CD4-positive, alpha-beta memory T cell (primary cell): ENCODE results near the gene DOCK3. TPM values are rescaled to one million over a fixed set of nuclear protein-coding genes. Genes with fewer than 3 reads are reported as not detected.
A peak's percentile ranks its signal among the peaks of the same experiment; 100 is the strongest.
"Not testable (repeated sequence)": the region's sequence is repeated elsewhere in the genome, so short reads cannot be mapped to it uniquely, and the experiment has no call there.

ENCODE experiments used
- CTCF ChIA-PET: fragments of 350-600 bp; sonication (Branson Sonifier 250); formaldehyde crosslinking; loops from one replicate; lab custom pipeline; 2021; ENCODE audit warnings: inconsistent platforms; ENCODE audit not compliant: partially characterized antibody; lab: Charles Lee
- POLR2A ChIA-PET: fragments of 350-600 bp; sonication (Branson Sonifier 250); formaldehyde crosslinking; loops from one replicate; lab custom pipeline; 2021; ENCODE audit not compliant: partially characterized antibody; lab: Charles Lee
- DNase-seq, 5 donors: peaks; one replicate each; pipeline versions ENCODE4 v3.0.0 to v3.0.0-alpha.2; 2020 to 2022; ENCODE audit warnings: mixed read lengths in 1 of 5
- H3K27ac ChIP-seq: one replicate; pipeline ENCODE4 v1.7.0; 2013; ENCODE audit warnings: low read depth, low read length
- H3K27me3 ChIP-seq: 2 replicates; pipeline ENCODE4 v1.7.0; 2013; ENCODE audit warnings: mild to moderate bottlenecking, low read length, moderate library complexity; ENCODE audit not compliant: insufficient read depth
- H3K36me3 ChIP-seq: 2 replicates; pipeline ENCODE4 v1.7.0; 2013; ENCODE audit warnings: mild to moderate bottlenecking, low read length, moderate library complexity; ENCODE audit not compliant: insufficient read depth
- H3K4me1 ChIP-seq: 2 replicates; pipeline ENCODE4 v1.7.0; 2013; ENCODE audit warnings: mild to moderate bottlenecking, low read length, moderate library complexity; ENCODE audit not compliant: insufficient read depth
- H3K4me3 ChIP-seq, 2 donors: one replicate each; pipeline ENCODE4 v1.7.0; 2013; ENCODE audit warnings: low read length in 2 of 2, mild to moderate bottlenecking in 1 of 2
- H3K9me3 ChIP-seq, 2 donors: one replicate each; pipeline ENCODE4 v1.7.0; 2013; ENCODE audit warnings: low read length in 2 of 2, control low read depth in 1 of 2; ENCODE audit not compliant: control insufficient read depth in 1 of 2
- H3K27ac Mint-ChIP-seq, 7 donors: one replicate each; pipeline ENCODE4 v1.8.0; 2020 to 2021; ENCODE audit warnings: mixed read lengths in 7 of 7, mild to moderate bottlenecking in 6 of 7, inconsistent platforms in 3 of 7, moderate library complexity in 3 of 7
- H3K27me3 Mint-ChIP-seq, 2 donors: one replicate each; pipeline ENCODE4 v1.8.0; 2020 to 2021; ENCODE audit warnings: mixed read lengths in 2 of 2
- H3K36me3 Mint-ChIP-seq, 2 donors: one replicate each; pipeline ENCODE4 v1.8.0; 2020 to 2021; ENCODE audit warnings: mixed read lengths in 2 of 2, inconsistent platforms in 1 of 2, mild to moderate bottlenecking in 1 of 2
- H3K4me1 Mint-ChIP-seq, 4 donors: one replicate each; pipeline ENCODE4 v1.8.0; 2020 to 2021; ENCODE audit warnings: mixed read lengths in 4 of 4, mild to moderate bottlenecking in 1 of 4
- H3K4me3 Mint-ChIP-seq, 8 donors: one replicate each; pipeline ENCODE4 v1.8.0; 2020 to 2021; ENCODE audit warnings: mixed read lengths in 8 of 8, mild to moderate bottlenecking in 7 of 8, moderate library complexity in 6 of 8, inconsistent platforms in 3 of 8
- H3K9me3 Mint-ChIP-seq, 8 donors: one replicate each; pipeline ENCODE4 v1.8.0; 2020 to 2021; ENCODE audit warnings: mixed read lengths in 8 of 8, mild to moderate bottlenecking in 5 of 8, inconsistent platforms in 3 of 8, moderate library complexity in 1 of 8
- intact Hi-C: fragments of 100-400 bp; cut with micrococcal nuclease; formaldehyde crosslinking; loops from one replicate; pipeline ENCODE4 v1.15.1; 2023
- polyA plus RNA-seq, 2 donors: library from polyadenylated mRNA; unstranded; fragments of 300-500 nt; fragmentation: Illumina TruSeq; gene quantifications; one replicate each; pipeline ENCODE4 v1.2.3, GENCODE V29; 2021
- total RNA-seq, 2 experiments: library from RNA; stranded (reverse); gene quantifications; one replicate each; pipeline ENCODE4 v1.2.3, GENCODE V29; 2021

The DOCK3 gene
- total and polyA plus RNA-seq, 4 experiments from 2014 or later = 0.04 to 2.6 (median 1.3) TPM

DNA sequence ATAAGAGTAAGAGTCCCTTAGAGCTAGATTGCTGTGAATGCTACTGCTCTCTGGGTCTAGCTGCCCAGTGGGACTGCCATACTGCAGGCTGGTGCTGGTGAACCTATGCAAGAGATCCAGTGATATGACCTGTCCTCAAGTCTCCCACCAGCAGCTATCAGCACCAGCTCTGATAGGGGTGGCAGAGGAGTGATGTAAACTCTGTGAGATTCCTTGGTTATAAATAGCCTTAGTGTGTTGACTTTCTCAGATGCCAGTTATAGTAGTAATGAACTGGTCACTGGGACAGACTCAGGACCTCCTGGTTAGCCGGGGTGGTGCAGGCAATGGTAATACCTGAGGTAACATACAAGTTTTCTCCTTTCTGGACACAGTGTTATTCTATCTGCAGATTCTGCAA, 515.5 kb downstream of the DOCK3 start:
- Mint-ChIP-seq H3K9me3 (peaks cover 0 to 13% (median 7%) of the 10 kb centered on the region in 8 donors), H3K4me3 (no peak overlapping the region), H3K27ac (no peak overlapping the region), H3K4me1 (peaks cover 0 to 9% (median 8%) of the 10 kb centered on the region in 4 donors), H3K36me3 (no peaks in the 10 kb centered on the region), H3K27me3 (peaks cover 0 to 2% of the 10 kb centered on the region in 2 donors)
- Histone ChIP-seq H3K27me3 (no peaks in the 10 kb centered on the region), H3K27ac (no peak overlapping the region), H3K9me3 (no peaks in the 10 kb centered on the region), H3K36me3 (no peaks in the 10 kb centered on the region), H3K4me1 (no peaks in the 10 kb centered on the region), H3K4me3 (no peak overlapping the region)
- no peak for DNase-seq
- intact Hi-C loops = loop anchor here (2.0 kb wide), 2 partner anchors 219 to 573 kb away; partner anchors contain the start of gene MAPKAPK3
- ChIA-PET POLR2A (interaction anchor here (0.7 to 1.7 kb wide), 2 partner anchors 165 to 219 kb away, joined by 4 to 6 read pairs; no protein-coding TSS in a partner anchor), CTCF (interaction anchor here (2.7 to 3.5 kb wide), 2 partner anchors 219 to 574 kb away, joined by 9 to 33 read pairs; partner anchors contain the start of gene MAPKAPK3)

DNA sequence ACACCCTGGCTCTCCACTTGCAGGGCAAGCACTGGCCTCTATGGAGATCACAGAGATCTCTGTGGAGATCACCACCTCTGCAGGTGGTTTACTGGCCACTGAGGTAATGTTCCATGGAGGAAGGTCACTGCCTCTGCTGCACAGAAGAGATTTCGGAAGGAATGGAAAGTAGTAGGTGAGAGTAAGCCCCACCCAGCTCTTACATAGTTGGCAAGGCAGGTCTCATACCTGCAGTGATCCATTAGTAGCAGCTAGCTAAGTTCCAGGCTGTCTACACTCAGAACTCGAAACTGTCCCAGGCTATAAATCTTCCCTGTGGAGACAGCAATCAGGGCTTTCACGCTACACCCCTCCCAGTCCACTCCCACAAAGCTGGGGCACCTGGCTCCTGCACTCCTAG, 516.1 kb downstream of the DOCK3 start:
- Histone ChIP-seq H3K27me3 (no peaks in the 10 kb centered on the region), H3K27ac (no peak overlapping the region), H3K9me3 (no peaks in the 10 kb centered on the region), H3K4me1 (no peaks in the 10 kb centered on the region), H3K4me3 (no peak overlapping the region), H3K36me3 (no peaks in the 10 kb centered on the region)
- no peaks in the 10 kb centered on the region for H3K36me3 Mint-ChIP-seq
- ChIA-PET CTCF (interaction anchor here (2.7 to 3.5 kb wide), 2 partner anchors 219 to 575 kb away, joined by 9 to 33 read pairs; partner anchors contain the start of gene MAPKAPK3), POLR2A (interaction anchor here (0.7 to 1.7 kb wide), 2 partner anchors 166 to 219 kb away, joined by 4 to 6 read pairs; no protein-coding TSS in a partner anchor)
- intact Hi-C loops = loop anchor here (2.0 kb wide), 2 partner anchors 220 to 574 kb away; partner anchors contain the start of gene MAPKAPK3
- peaks cover 0 to 2% of the 10 kb centered on the region in 2 donors for H3K27me3 Mint-ChIP-seq
- peaks cover 0 to 8% (median 8%) of the 10 kb centered on the region in 4 donors for H3K4me1 Mint-ChIP-seq
- H3K9me3 Mint-ChIP-seq = peaks cover 0 to 9% (median 4%) of the 10 kb centered on the region in 8 donors
- H3K4me3 Mint-ChIP-seq = no peak overlapping the region
- no peak for DNase-seq
- H3K27ac Mint-ChIP-seq = peak overlapping the region in 1 of 7 donors; percentile 45

DNA sequence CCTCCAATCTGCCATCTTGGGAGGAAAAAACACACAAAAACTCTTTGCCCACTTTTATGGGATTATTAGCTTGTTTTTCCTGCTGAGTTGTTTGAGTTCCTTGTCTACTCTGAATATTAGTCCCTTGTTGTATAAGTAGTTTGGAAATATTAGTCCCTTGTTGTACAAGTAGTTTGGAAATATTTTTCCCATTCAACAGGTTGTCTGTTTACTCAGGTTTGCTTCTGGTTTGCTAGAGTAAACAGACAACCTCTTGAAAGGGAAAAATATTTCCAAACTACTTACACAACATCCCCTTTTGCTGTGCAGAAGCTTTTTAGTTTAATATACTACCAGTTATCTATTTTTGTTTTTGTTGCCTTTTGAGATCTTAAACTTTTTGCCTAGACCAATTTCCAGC, 517.0 kb downstream of the DOCK3 start:
- H3K4me3 Mint-ChIP-seq = no peak overlapping the region

DNA sequence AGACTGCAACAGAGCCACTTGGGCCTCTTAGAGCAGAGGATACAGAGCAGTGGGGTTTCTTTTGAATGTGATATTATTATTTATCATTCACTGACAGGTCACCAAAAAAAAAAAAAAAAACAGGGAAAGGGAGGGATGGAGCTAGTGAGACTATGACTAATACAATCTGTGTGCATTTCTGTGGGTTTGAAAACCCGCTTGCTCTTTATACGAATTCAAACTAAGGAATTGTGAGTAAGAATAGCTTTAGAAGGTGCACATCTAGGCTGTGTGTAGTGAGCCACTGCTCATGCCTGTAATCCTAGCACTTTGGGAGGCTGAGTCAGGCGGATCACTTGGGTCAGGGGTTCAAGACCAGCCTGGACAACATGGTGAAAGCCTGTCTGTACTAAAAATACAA, 523.8 kb downstream of the DOCK3 start:
- H3K4me1 Mint-ChIP-seq = peaks cover 3 to 12% (median 5%) of the 10 kb centered on the region in 4 donors
- intact Hi-C loops = no loop called here
- no peaks in the 10 kb centered on the region for H3K36me3 Mint-ChIP-seq
- peaks cover 0 to 10% (median 5%) of the 10 kb centered on the region in 8 donors for H3K9me3 Mint-ChIP-seq
- Histone ChIP-seq H3K4me3 (no peak overlapping the region), H3K27me3 (no peaks in the 10 kb centered on the region), H3K27ac (no peak overlapping the region), H3K9me3 (no peaks in the 10 kb centered on the region), H3K36me3 (no peaks in the 10 kb centered on the region), H3K4me1 (no peaks in the 10 kb centered on the region)
- no peak for DNase-seq
- H3K4me3 Mint-ChIP-seq = no peak overlapping the region
- no peaks in the 10 kb centered on the region for H3K27me3 Mint-ChIP-seq
- no peak overlapping the region for H3K27ac Mint-ChIP-seq
- POLR2A ChIA-PET = no interaction called here
- CTCF ChIA-PET = no interaction called here

More for the DNA sequence above, 517.0 kb downstream of the DOCK3 start:
- H3K27ac Mint-ChIP-seq = peak overlapping the region in 1 of 7 donors; percentile 18
- no peak for DNase-seq
- peaks cover 0 to 8% (median 8%) of the 10 kb centered on the region in 4 donors for H3K4me1 Mint-ChIP-seq
- intact Hi-C loops = loop anchor here (2.0 kb wide), 2 partner anchors 221 to 575 kb away; partner anchors contain the start of gene MAPKAPK3
- Histone ChIP-seq H3K27me3 (no peaks in the 10 kb centered on the region), H3K27ac (no peak overlapping the region), H3K36me3 (no peaks in the 10 kb centered on the region), H3K4me1 (no peaks in the 10 kb centered on the region), H3K9me3 (no peaks in the 10 kb centered on the region), H3K4me3 (no peak overlapping the region)
- peaks cover 0 to 3% (median 2%) of the 10 kb centered on the region in 8 donors for H3K9me3 Mint-ChIP-seq
- POLR2A ChIA-PET = interaction anchor here (1.7 kb wide), 1 partner anchor 167 kb away, joined by 6 read pairs; no protein-coding TSS in a partner anchor
- CTCF ChIA-PET = interaction anchor here (2.7 to 3.5 kb wide), 2 partner anchors 220 to 576 kb away, joined by 9 to 33 read pairs; partner anchors contain the start of gene MAPKAPK3
- H3K27me3 Mint-ChIP-seq = peaks cover 0 to 2% of the 10 kb centered on the region in 2 donors
- H3K36me3 Mint-ChIP-seq = no peaks in the 10 kb centered on the region

DNA sequence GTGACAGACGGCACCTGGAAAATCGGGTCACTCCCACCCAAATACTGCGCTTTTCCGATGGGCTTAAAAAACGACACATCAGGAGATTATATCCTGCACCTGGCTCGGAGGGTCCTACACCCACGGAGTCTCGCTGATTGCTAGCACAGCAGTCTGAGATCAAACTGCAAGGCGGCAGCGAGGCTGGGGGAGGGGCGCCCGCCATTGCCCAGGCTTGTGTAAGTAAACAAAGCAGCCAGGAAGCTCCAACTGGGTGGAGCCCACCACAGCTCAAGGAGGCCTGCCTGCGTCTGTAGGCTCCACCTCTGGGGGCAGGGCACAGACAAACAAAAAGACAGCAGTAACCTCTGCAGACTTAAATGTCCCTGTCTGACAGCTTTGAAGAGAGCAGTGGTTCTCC, 524.6 kb downstream of the DOCK3 start:
- H3K27me3 Mint-ChIP-seq, H3K27ac ChIP-seq, H3K4me3 ChIP-seq, H3K27ac Mint-ChIP-seq, intact Hi-C loops, CTCF ChIA-PET, H3K4me3 Mint-ChIP-seq, H3K4me1 ChIP-seq, H3K9me3 ChIP-seq, H3K36me3 ChIP-seq, H3K27me3 ChIP-seq, H3K9me3 Mint-ChIP-seq, H3K36me3 Mint-ChIP-seq, POLR2A ChIA-PET: not testable (repeated sequence)
- peaks cover 3 to 12% (median 5%) of the 10 kb centered on the region in 4 donors for H3K4me1 Mint-ChIP-seq
- DNase-seq = peak in 2 of 5 donors; percentile 5 to 11

DNA sequence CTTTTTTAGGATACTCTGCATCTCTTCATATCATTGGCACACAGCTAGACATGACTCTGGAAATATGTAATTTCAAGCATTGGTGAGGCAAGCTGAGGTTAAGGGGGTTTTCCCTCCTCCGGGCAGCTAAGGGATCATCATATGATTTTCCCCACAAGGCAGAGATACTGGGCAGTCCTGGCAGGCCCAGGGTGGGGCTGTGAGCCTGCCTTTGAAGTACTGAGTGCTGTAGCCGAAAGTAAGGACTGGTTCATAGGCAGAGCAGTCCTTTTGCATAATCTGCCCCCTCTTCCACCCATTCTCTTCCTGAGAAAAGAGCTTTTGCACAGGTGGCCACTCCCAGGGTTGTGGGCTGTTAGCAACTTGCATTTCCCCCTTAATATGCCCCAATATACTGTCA, 541.6 kb downstream of the DOCK3 start:
- H3K27ac Mint-ChIP-seq = no peak overlapping the region
- no peaks in the 10 kb centered on the region for H3K27me3 ChIP-seq

DNA sequence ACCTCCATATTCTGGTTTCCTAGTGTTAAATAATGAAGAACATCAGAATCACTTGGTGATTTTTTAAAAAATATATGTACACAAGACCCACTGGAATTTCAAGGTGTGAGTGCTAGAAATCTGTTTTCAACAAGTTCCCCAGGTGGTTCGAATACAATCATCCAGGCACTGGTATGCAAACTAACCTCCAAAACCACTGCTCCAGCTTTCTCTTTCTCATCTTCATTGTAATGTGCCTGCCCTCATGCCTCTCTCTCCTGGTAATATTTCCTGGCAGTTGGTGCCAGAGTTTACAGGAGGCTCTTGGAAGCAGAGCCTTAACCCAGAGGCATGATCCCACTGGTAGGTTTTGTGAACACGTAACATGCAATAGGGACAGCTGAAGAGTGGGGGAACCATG, 547.2 kb downstream of the DOCK3 start:
- ChIA-PET CTCF (no interaction called here), POLR2A (no interaction called here)
- Mint-ChIP-seq H3K27me3 (no peaks in the 10 kb centered on the region), H3K4me1 (no peaks in the 10 kb centered on the region), H3K4me3 (no peak overlapping the region), H3K36me3 (no peaks in the 10 kb centered on the region), H3K27ac (no peak overlapping the region), H3K9me3 (peaks cover 0 to 1% (median 0%) of the 10 kb centered on the region in 8 donors)
- Histone ChIP-seq H3K27me3 (no peaks in the 10 kb centered on the region), H3K4me1 (no peaks in the 10 kb centered on the region), H3K27ac (no peak overlapping the region), H3K9me3 (no peaks in the 10 kb centered on the region), H3K36me3 (no peaks in the 10 kb centered on the region), H3K4me3 (no peak overlapping the region)
- intact Hi-C loops = no loop called here
- DNase-seq = no peak

More for the DNA sequence above, 541.6 kb downstream of the DOCK3 start:
- intact Hi-C loops = no loop called here
- Mint-ChIP-seq H3K4me3 (no peak overlapping the region), H3K27me3 (peaks cover 0 to 1% of the 10 kb centered on the region in 2 donors), H3K9me3 (no peaks in the 10 kb centered on the region), H3K4me1 (no peaks in the 10 kb centered on the region), H3K36me3 (peaks cover 2 to 3% of the 10 kb centered on the region in 2 donors)
- ChIA-PET CTCF (no interaction called here), POLR2A (no interaction called here)
- H3K9me3 ChIP-seq = no peaks in the 10 kb centered on the region
- no peak overlapping the region for H3K27ac ChIP-seq
- no peak overlapping the region for H3K4me3 ChIP-seq
- H3K36me3 ChIP-seq = no peaks in the 10 kb centered on the region
- DNase-seq = no peak
- no peaks in the 10 kb centered on the region for H3K4me1 ChIP-seq
